ENCODE measurements around the gene NAA15. TPM values are rescaled to one million over a fixed set of nuclear protein-coding genes. Genes with fewer than 3 reads are reported as not detected.
A peak's percentile ranks its signal among the peaks of the same experiment; 100 is the strongest.

NAA15 gene
- total and polyA plus RNA-seq, 8 donors = 4.8 to 55.1 (median 19.0) TPM

- Histone ChIP-seq H3K4me1 (peaks cover 0 to 17% (median 15%) of the 10 kb centered on the region in 4 donors), H3K36me3 (peaks cover 0 to 15% (median 7%) of the 10 kb centered on the region in 4 donors), H3K27me3 (peaks cover 0 to 33% (median 24%) of the 10 kb centered on the region in 3 donors), H3K27ac (no peak overlapping the region), H3K9me3 (peaks cover 0 to 10% (median 3%) of the 10 kb centered on the region in 4 donors), H3K4me3 (no peak overlapping the region)
- intact Hi-C loops (cut with DNase I; ENCODE audit: low total_unique reads) = no loop called here
- TF ChIP-seq EP300 (IDR thresholded peaks at IDR 0.05) = no peak
- TF ChIP-seq POLR2AphosphoS5 (IDR thresholded peaks at IDR 0.05) = no peak
- no peak for TF ChIP-seq POLR2A (IDR thresholded peaks at IDR 0.05)
- no peak for TF ChIP-seq CTCF (IDR thresholded peaks at IDR 0.05)
- no peak for DNase-seq
Observed at GRCh38 chr4:139282721-139283075, 18.6 kb upstream of the NAA15 start.

DNA sequence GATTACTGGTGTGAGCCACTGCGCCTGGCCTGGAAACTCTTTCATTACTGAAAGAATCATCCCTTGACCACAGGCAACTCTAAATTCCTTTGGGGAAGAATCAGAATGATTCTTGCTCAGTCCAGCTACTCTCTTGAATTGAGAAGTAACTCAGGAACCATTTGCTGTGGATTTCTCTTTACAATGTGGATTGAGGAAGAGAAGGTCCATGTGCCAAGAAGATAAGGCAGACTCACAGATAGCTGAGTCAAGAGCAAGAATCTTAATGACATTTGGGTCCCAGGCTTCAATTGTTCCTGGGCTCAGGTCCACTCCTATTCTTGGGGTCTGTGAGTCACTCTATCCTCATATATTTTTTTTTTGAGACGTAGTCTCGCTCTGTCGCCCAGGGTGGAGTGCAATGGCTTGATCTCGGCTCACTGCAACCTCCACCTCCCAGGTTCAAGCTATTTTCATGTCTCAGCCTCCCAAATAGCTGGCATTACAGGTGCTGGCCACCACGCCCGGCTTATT lies 15.1 kb upstream of the NAA15 start:
- Histone ChIP-seq H3K27ac (no peak overlapping the region), H3K27me3 (no peaks in the 10 kb centered on the region), H3K4me1 (no peaks in the 10 kb centered on the region), H3K36me3 (peaks cover 2 to 51% (median 41%) of the 10 kb centered on the region in 4 donors), H3K4me3 (no peak overlapping the region), H3K9me3 (peaks cover 0 to 10% (median 3%) of the 10 kb centered on the region in 4 donors)
- DNase-seq = no peak
- intact Hi-C loops (cut with DNase I; ENCODE audit: low total_unique reads) = no loop called here
- WGBS, 5 donors = 96 to 99% (median 97%) methylated on average over 7 of the region's 7 CpGs
- TF ChIP-seq POLR2A (IDR thresholded peaks at IDR 0.05) (no peak), CTCF (IDR thresholded peaks at IDR 0.05) (no peak), EP300 (IDR thresholded peaks at IDR 0.05) (no peak), POLR2AphosphoS5 (IDR thresholded peaks at IDR 0.05) (no peak)

- H3K9me3 ChIP-seq = no peaks in the 10 kb centered on the region
- peak overlapping the region; percentile 74 to 92 (median 78) for H3K4me3 ChIP-seq
- peaks cover 16 to 33% (median 30%) of the 10 kb centered on the region in 4 donors for H3K36me3 ChIP-seq
- TF ChIP-seq CTCF (IDR thresholded peaks at IDR 0.05) (peak in 6 of 7 experiments; percentile 54 to 96 (median 88)), POLR2AphosphoS5 (IDR thresholded peaks at IDR 0.05) (peak; percentile 65 to 87 (median 72)), POLR2A (IDR thresholded peaks at IDR 0.05) (no peak)
- peak overlapping the region; percentile 90 to 93 (median 90) for H3K27ac ChIP-seq
- 0 to 1% (median 0%) methylated on average over 35 to 51 of the region's 51 CpGs for WGBS, 5 donors
- H3K27me3 ChIP-seq = no peaks in the 10 kb centered on the region
- H3K4me1 ChIP-seq = peaks cover 13 to 58% (median 35%) of the 10 kb centered on the region in 4 donors
- peak; percentile 98 for DNase-seq
- intact Hi-C loops (cut with DNase I; ENCODE audit: low total_unique reads) = loop anchor here (10.0 kb wide), 2 partner anchors 71 to 201 kb away; no protein-coding TSS in a partner anchor
Observed at GRCh38 chr4:139295206-139295941, 5.9 kb upstream of the NAA15 start.

GRCh38 chr4:139295942-139296299 lies 5.4 kb upstream of the NAA15 start:
- Histone ChIP-seq H3K9me3 (no peaks in the 10 kb centered on the region), H3K36me3 (peaks cover 16 to 28% (median 24%) of the 10 kb centered on the region in 4 donors), H3K27ac (peak overlapping the region; percentile 90 to 93 (median 90)), H3K4me1 (peaks cover 13 to 61% (median 37%) of the 10 kb centered on the region in 4 donors), H3K27me3 (no peaks in the 10 kb centered on the region), H3K4me3 (peak overlapping the region; percentile 74 to 92 (median 78))
- intact Hi-C loops (cut with DNase I; ENCODE audit: low total_unique reads) = loop anchor here (10.0 kb wide), 2 partner anchors 71 to 201 kb away; no protein-coding TSS in a partner anchor
- no peak for TF ChIP-seq POLR2A (IDR thresholded peaks at IDR 0.05)
- no peak for TF ChIP-seq CTCF (IDR thresholded peaks at IDR 0.05)
- TF ChIP-seq POLR2AphosphoS5 (IDR thresholded peaks at IDR 0.05) = no peak
- TF ChIP-seq EP300 (IDR thresholded peaks at IDR 0.05) = no peak
- WGBS, 5 donors = 7 to 17% (median 13%) methylated on average over 6 of the region's 6 CpGs
- no peak for DNase-seq

All from stomach (tissue), 9 donors.